ENCODE results near the gene KLHL36. TPM values are rescaled to one million over a fixed set of nuclear protein-coding genes. Genes with fewer than 3 reads are reported as not detected.
A peak's percentile ranks its signal among the peaks of the same experiment; 100 is the strongest.

KLHL36 gene
- total and polyA plus RNA-seq, 9 of the 15 experiments (the other 6 are each of a cell fraction or from before 2014, with no cell fraction given), result 2.1 to 51.2 (median 18.5) TPM

DNA sequence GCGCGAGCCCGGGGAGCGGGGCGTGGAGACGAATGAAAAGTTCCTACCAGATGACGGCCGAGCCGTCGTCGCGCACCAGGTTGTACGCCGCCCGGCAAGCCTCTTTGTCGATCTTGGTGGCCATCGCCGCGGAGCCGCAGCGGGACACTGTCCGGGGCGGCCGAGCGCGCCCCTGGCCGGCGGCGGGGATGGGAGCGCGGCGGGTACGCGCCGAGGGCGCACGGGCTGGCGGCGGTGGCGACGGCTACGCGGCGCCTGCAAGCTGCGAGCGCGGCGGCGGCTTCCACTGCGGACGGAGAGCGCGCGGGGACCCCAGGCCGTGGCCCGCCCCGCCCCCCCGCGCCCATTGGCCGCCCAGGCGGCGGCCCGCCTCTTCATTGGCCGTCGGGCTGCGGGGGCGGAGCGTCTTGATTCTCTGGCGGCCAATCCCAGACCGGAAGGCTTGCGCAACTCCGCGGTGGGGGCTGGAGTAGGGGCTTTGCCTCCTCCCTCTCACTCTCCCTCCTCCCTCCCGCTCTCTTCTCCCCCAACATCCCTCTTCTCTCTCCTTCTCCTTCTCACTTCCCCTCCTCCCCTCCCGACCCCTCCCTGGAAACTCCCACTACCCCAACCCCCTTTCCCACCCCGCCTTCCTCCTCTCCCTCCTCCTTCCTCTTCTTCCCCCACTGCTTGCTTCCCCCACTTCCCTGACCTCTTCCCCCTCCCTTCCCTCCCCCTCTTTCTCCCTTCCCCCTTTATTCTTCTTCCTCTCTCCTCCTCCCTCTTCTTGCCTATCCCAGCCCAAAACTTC is 30.3 kb upstream of the KLHL36 start, which contains the start of gene COTL1 (continued):
- TF ChIP-seq, protein P1, sequence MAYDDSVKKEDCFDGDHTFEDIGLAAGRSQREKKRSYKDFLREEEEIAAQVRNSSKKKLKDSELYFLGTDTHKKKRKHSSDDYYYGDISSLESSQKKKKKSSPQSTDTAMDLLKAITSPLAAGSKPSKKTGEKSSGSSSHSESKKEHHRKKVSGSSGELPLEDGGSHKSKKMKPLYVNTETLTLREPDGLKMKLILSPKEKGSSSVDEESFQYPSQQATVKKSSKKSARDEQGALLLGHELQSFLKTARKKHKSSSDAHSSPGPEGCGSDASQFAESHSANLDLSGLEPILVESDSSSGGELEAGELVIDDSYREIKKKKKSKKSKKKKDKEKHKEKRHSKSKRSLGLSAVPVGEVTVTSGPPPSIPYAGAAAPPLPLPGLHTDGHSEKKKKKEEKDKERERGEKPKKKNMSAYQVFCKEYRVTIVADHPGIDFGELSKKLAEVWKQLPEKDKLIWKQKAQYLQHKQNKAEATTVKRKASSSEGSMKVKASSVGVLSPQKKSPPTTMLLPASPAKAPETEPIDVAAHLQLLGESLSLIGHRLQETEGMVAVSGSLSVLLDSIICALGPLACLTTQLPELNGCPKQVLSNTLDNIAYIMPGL (CRISPR knock-in tag; IDR thresholded peaks at IDR 0.05), result no peak
- TF ChIP-seq MEF2D (tag; conservative IDR thresholded peaks at IDR 0.05; ENCODE audit: low read depth) (no peak), PYGO2 (tag; IDR thresholded peaks at IDR 0.05) (no peak), FOXA3 (CRISPR knock-in tag; conservative IDR thresholded peaks at IDR 0.05 in 1 of 2, IDR thresholded peaks at IDR 0.05 in 1 of 2) (no peak), ZKSCAN3 (CRISPR knock-in tag; IDR thresholded peaks at IDR 0.05) (no peak), ASH1L (IDR thresholded peaks at IDR 0.05; ENCODE audit: borderline replicate concordance, low read depth, partially characterized antibody) (peak; percentile 71), ZNF589 (CRISPR knock-in tag; IDR thresholded peaks at IDR 0.05; ENCODE audit: low read depth) (no peak), SAFB2 (IDR thresholded peaks at IDR 0.05; ENCODE audit: borderline replicate concordance, low read depth, low read length, severe bottlenecking) (no peak), GABPB1 (CRISPR knock-in tag; IDR thresholded peaks at IDR 0.05) (no peak; the same call in 1 of the 2 replicates), CXXC5 (CRISPR knock-in tag; IDR thresholded peaks at IDR 0.05) (peak; percentile 90), SIRT6 (IDR thresholded peaks at IDR 0.05; ENCODE audit: low read depth, low read length) (no peak), SRSF7 (optimal IDR thresholded peaks at IDR 0.05; ENCODE audit: low read depth, low read length) (no peak), ZNF175 (CRISPR knock-in tag; IDR thresholded peaks at IDR 0.05; ENCODE audit: low read depth) (0 out of 2 replicates have a peak, but pooled peaks have one; percentile 13), YY1 (IDR thresholded peaks at IDR 0.05; ENCODE audit: borderline replicate concordance in 1 of 3, control insufficient read depth in 1 of 3, extremely low read depth in 1 of 3, insufficient read depth in 3 of 3, insufficient read length in 1 of 3, insufficient replicate concordance in 2 of 3, low read depth in 1 of 3, low read length in 2 of 3) (peak in 2 of 3 experiments; percentile 6 to 16), ZNF184 (CRISPR knock-in tag; IDR thresholded peaks at IDR 0.05) (no peak), SMAD3 (CRISPR knock-in tag; conservative IDR thresholded peaks at IDR 0.05) (no peak)
- TF ChIP-seq, protein P2, sequence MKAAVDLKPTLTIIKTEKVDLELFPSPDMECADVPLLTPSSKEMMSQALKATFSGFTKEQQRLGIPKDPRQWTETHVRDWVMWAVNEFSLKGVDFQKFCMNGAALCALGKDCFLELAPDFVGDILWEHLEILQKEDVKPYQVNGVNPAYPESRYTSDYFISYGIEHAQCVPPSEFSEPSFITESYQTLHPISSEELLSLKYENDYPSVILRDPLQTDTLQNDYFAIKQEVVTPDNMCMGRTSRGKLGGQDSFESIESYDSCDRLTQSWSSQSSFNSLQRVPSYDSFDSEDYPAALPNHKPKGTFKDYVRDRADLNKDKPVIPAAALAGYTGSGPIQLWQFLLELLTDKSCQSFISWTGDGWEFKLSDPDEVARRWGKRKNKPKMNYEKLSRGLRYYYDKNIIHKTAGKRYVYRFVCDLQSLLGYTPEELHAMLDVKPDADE (conservative IDR thresholded peaks at IDR 0.05; ENCODE audit: control insufficient read depth, low read depth, low read length), result peak; percentile 55
- TF ChIP-seq, protein P3, sequence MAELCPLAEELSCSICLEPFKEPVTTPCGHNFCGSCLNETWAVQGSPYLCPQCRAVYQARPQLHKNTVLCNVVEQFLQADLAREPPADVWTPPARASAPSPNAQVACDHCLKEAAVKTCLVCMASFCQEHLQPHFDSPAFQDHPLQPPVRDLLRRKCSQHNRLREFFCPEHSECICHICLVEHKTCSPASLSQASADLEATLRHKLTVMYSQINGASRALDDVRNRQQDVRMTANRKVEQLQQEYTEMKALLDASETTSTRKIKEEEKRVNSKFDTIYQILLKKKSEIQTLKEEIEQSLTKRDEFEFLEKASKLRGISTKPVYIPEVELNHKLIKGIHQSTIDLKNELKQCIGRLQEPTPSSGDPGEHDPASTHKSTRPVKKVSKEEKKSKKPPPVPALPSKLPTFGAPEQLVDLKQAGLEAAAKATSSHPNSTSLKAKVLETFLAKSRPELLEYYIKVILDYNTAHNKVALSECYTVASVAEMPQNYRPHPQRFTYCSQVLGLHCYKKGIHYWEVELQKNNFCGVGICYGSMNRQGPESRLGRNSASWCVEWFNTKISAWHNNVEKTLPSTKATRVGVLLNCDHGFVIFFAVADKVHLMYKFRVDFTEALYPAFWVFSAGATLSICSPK (IDR thresholded peaks at IDR 0.05; ENCODE audit: borderline replicate concordance), result no peak
- TF ChIP-seq, protein P4, sequence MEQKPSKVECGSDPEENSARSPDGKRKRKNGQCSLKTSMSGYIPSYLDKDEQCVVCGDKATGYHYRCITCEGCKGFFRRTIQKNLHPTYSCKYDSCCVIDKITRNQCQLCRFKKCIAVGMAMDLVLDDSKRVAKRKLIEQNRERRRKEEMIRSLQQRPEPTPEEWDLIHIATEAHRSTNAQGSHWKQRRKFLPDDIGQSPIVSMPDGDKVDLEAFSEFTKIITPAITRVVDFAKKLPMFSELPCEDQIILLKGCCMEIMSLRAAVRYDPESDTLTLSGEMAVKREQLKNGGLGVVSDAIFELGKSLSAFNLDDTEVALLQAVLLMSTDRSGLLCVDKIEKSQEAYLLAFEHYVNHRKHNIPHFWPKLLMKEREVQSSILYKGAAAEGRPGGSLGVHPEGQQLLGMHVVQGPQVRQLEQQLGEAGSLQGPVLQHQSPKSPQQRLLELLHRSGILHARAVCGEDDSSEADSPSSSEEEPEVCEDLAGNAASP (IDR thresholded peaks at IDR 0.05), result no peak
